H1 (cell line): Measurements from ENCODE around the gene NRSN1. TPM values are rescaled to one million over a fixed set of nuclear protein-coding genes. Genes with fewer than 3 reads are reported as not detected.

ENCODE experiments used
- CTCF ChIA-PET: fragments of 300-600 bp; sonication (Branson Sonifier 250); formaldehyde crosslinking; loops from one replicate; lab custom pipeline; 2021; ENCODE audit not compliant: partially characterized antibody; lab: Charles Lee
- POLR2A ChIA-PET: fragments of 300-600 bp; sonication (Branson Sonifier 250); formaldehyde crosslinking; loops from one replicate; lab custom pipeline; 2021; ENCODE audit warnings: inconsistent platforms; ENCODE audit not compliant: partially characterized antibody; lab: Charles Lee
- DNase-seq, 2 experiments: peaks; one replicate each; pipeline versions ENCODE4 v3.0.0 to v3.0.0-alpha.2; 2010 to 2022; ENCODE audit warnings: low spot score in 2 of 2, low read depth in 1 of 2, mixed read lengths in 1 of 2
- FAIRE-seq: peaks from 2 replicates; lab custom pipeline; 2011; peaks lifted over from hg19 to GRCh38; lab: Jason Lieb, UNC
- H2AFZ ChIP-seq: 2 replicates; pipeline ENCODE4 v1.8.1; 2012; ENCODE audit warnings: low read length, inconsistent platforms
- H2AK5ac ChIP-seq: 2 replicates; pipeline ENCODE4 v1.6.1; 2013; ENCODE audit warnings: low read depth, low read length
- H2BK120ac ChIP-seq: replicated peaks from 2 replicates; pipeline ENCODE3; 2013; ENCODE audit warnings: low read depth, low read length, inconsistent platforms
- H2BK12ac ChIP-seq: 2 replicates; pipeline ENCODE4 v1.6.1; 2013; ENCODE audit warnings: low read depth, low read length
- H2BK15ac ChIP-seq: 2 replicates; pipeline ENCODE4 v1.6.1; 2013; ENCODE audit warnings: low read length
- H2BK20ac ChIP-seq: 2 replicates; pipeline ENCODE4 v1.6.1; 2013; ENCODE audit warnings: low read length
- H2BK5ac ChIP-seq: 2 replicates; pipeline ENCODE4 v1.6.1; 2013; ENCODE audit warnings: low read depth, low read length
- H3K14ac ChIP-seq: 2 replicates; pipeline ENCODE4 v1.6.1; 2013; ENCODE audit warnings: inconsistent platforms; ENCODE audit not compliant: insufficient read length
- H3K18ac ChIP-seq: 2 replicates; pipeline ENCODE4 v1.6.1; 2013; ENCODE audit warnings: low read length; ENCODE audit errors: extremely low read depth
- H3K23ac ChIP-seq: 2 replicates; pipeline ENCODE4 v1.6.1; 2013; ENCODE audit warnings: inconsistent platforms; ENCODE audit not compliant: insufficient read length
- H3K23me2 ChIP-seq: 2 replicates; pipeline ENCODE4 v1.6.1; 2013; ENCODE audit warnings: low read depth, low read length
- H3K27ac ChIP-seq: 2 replicates; pipeline ENCODE4 v1.6.1; 2011; ENCODE audit warnings: low read depth, low read length, inconsistent platforms
- H3K27me3 ChIP-seq, 4 experiments: replicated peaks in 1 of 4; 1 replicate in 1 of 4; 2 replicates in 3 of 4; pipeline versions ENCODE4 v1.6.1 to v1.8.1; 2011 to 2013; ENCODE audit warnings: low read length in 3 of 4, mild to moderate bottlenecking in 3 of 4, inconsistent platforms in 2 of 4, mixed read lengths in 2 of 4, moderate library complexity in 1 of 4; ENCODE audit not compliant: control insufficient read depth in 3 of 4, insufficient read depth in 3 of 4; ENCODE audit errors: extremely low read depth in 1 of 4
- H3K36me3 ChIP-seq, 4 experiments: 2 replicates each; pipeline versions ENCODE4 v1.6.1 to v1.8.1; 2011 to 2013; ENCODE audit warnings: mild to moderate bottlenecking in 4 of 4, low read length in 3 of 4, moderate library complexity in 2 of 4, control low read depth in 1 of 4, inconsistent platforms in 1 of 4; ENCODE audit not compliant: insufficient read depth in 4 of 4, control insufficient read depth in 2 of 4
- H3K4ac ChIP-seq: replicated peaks from 2 replicates; pipeline ENCODE3; 2013; ENCODE audit warnings: low read length, low read depth, mixed read lengths, inconsistent platforms; ENCODE audit not compliant: insufficient read length
- H3K4me1 ChIP-seq, 4 experiments: replicated peaks in 1 of 4; 1 replicate in 1 of 4; 2 replicates in 3 of 4; pipeline versions ENCODE4 v1.6.1 to v1.8.1; 2011 to 2013; ENCODE audit warnings: low read length in 3 of 4, inconsistent platforms in 2 of 4, mixed read lengths in 1 of 4; ENCODE audit not compliant: insufficient read depth in 4 of 4, control insufficient read depth in 3 of 4
- H3K4me2 ChIP-seq, 2 experiments: 2 replicates each; pipeline versions ENCODE4 v1.6.1 to v1.8.1; 2011 to 2013; ENCODE audit warnings: low read depth in 2 of 2, low read length in 2 of 2, control low read depth in 1 of 2, inconsistent platforms in 1 of 2, mild to moderate bottlenecking in 1 of 2; ENCODE audit not compliant: insufficient read depth in 1 of 2
- H3K4me3 ChIP-seq, 4 experiments: fragments of 200-600, 300-600 bp in 1 of 4; sonication (generic), shearing (Covaris generic), sonication (Bioruptor Twin) in 1 of 4; 2 replicates each; pipeline versions ENCODE4 v1.5.1 to v1.8.1; 2011 to 2016; ENCODE audit warnings: low read length in 4 of 4, low read depth in 3 of 4, control low read depth in 2 of 4, inconsistent platforms in 2 of 4, mild to moderate bottlenecking in 2 of 4, mixed read lengths in 1 of 4, moderate library complexity in 1 of 4; ENCODE audit not compliant: insufficient read depth in 2 of 4; ENCODE audit errors: extremely low read depth in 1 of 4
- H3K56ac ChIP-seq: replicated peaks from 2 replicates; pipeline ENCODE3; 2013; ENCODE audit warnings: low read depth, mild to moderate bottlenecking, mixed read lengths, low read length, inconsistent platforms; ENCODE audit not compliant: insufficient read length
- H3K79me1 ChIP-seq: 2 replicates; pipeline ENCODE4 v1.6.1; 2013; ENCODE audit warnings: low read depth, low read length, control low read depth
- H3K79me2 ChIP-seq, 2 experiments: 2 replicates each; pipeline versions ENCODE4 v1.6.1 to v1.8.1; 2012 to 2013; ENCODE audit warnings: low read length in 2 of 2, mild to moderate bottlenecking in 2 of 2, inconsistent platforms in 1 of 2; ENCODE audit not compliant: insufficient read depth in 2 of 2, control insufficient read depth in 1 of 2
- H3K9ac ChIP-seq, 4 experiments: replicated peaks in 1 of 4; 1 replicate in 1 of 4; 2 replicates in 3 of 4; pipeline versions ENCODE4 v1.6.1 to v1.8.1; 2011 to 2013; ENCODE audit warnings: low read depth in 3 of 4, low read length in 3 of 4, control low read depth in 2 of 4, mild to moderate bottlenecking in 2 of 4, moderate library complexity in 2 of 4, inconsistent platforms in 1 of 4; ENCODE audit errors: extremely low read depth in 1 of 4
- H3K9me3 ChIP-seq, 2 experiments: 2 replicates each; pipeline versions ENCODE4 v1.6.1 to v1.8.1; 2012 to 2013; ENCODE audit warnings: mild to moderate bottlenecking in 2 of 2, moderate library complexity in 2 of 2, control low read depth in 1 of 2, inconsistent platforms in 1 of 2, low read depth in 1 of 2, low read length in 1 of 2, mixed read lengths in 1 of 2; ENCODE audit not compliant: insufficient read depth in 2 of 2
- H4K20me1 ChIP-seq, 2 experiments: replicated peaks in 1 of 2; 2 replicates each; pipeline versions ENCODE3 to v1.8.1; 2011 to 2013; ENCODE audit warnings: inconsistent platforms in 2 of 2, low read length in 2 of 2, mild to moderate bottlenecking in 1 of 2; ENCODE audit not compliant: insufficient read depth in 2 of 2, control insufficient read depth in 1 of 2
- H4K5ac ChIP-seq: 2 replicates; pipeline ENCODE4 v1.6.1; 2013; ENCODE audit warnings: low read length, low read depth, mixed read lengths, inconsistent platforms; ENCODE audit not compliant: insufficient read length
- H4K8ac ChIP-seq: 2 replicates; pipeline ENCODE4 v1.8.0; 2013; ENCODE audit warnings: mild to moderate bottlenecking, moderate library complexity, low read length, inconsistent platforms; ENCODE audit not compliant: insufficient read depth; ENCODE audit errors: extremely low read depth
- H4K91ac ChIP-seq: replicated peaks from 2 replicates; pipeline ENCODE3; 2013; ENCODE audit warnings: low read length, mixed read lengths, inconsistent platforms; ENCODE audit not compliant: insufficient read length
- ASH2L ChIP-seq: fragments of 200-600, 300-600 bp; sonication (generic); IDR thresholded peaks from one replicate; pipeline ENCODE4 v1.7.1; 2017; ENCODE audit warnings: low read length
- BACH1 ChIP-seq: IDR thresholded peaks from 2 replicates; pipeline ENCODE4 v1.6.1; 2012; ENCODE audit warnings: low read length, improper control_type of control experiment
- BRCA1 ChIP-seq: IDR thresholded peaks from 2 replicates; pipeline ENCODE4 v1.6.1; 2012; ENCODE audit warnings: low read depth, low read length, improper control_type of control experiment
- CEBPB ChIP-seq: IDR thresholded peaks from 2 replicates; pipeline ENCODE4 v1.6.1; 2012; ENCODE audit warnings: low read depth, low read length
- CHD2 ChIP-seq: IDR thresholded peaks from 2 replicates; pipeline ENCODE4 v1.6.1; 2012; ENCODE audit warnings: low read length, improper control_type of control experiment
- CTBP2 ChIP-seq: IDR thresholded peaks from 2 replicates; pipeline ENCODE4 v1.7.0; 2011; ENCODE audit warnings: borderline replicate concordance, mild to moderate bottlenecking, moderate library complexity, mixed read lengths, low read length; ENCODE audit not compliant: insufficient read depth, insufficient read length
- EZH2 ChIP-seq: fragments of 200-600 bp; sonication (generic); IDR thresholded peaks from 2 replicates; pipeline ENCODE4 v1.7.1; 2012; ENCODE audit warnings: low read depth, mild to moderate bottlenecking, moderate library complexity, low read length, inconsistent platforms; ENCODE audit not compliant: severe bottlenecking
- FOSL1 ChIP-seq: IDR thresholded peaks from 2 replicates; pipeline ENCODE4 v1.6.1; 2011; ENCODE audit warnings: mild to moderate bottlenecking, low read depth, low read length, moderate library complexity; ENCODE audit not compliant: insufficient read depth
- GTF2F1 ChIP-seq: IDR thresholded peaks from 2 replicates; pipeline ENCODE4 v1.6.1; 2012; ENCODE audit warnings: low read depth, low read length, improper control_type of control experiment, borderline replicate concordance
- HDAC6 ChIP-seq: IDR thresholded peaks from one replicate; pipeline ENCODE4 v1.7.1; 2012; ENCODE audit warnings: low read depth, mild to moderate bottlenecking, inconsistent platforms, low read length, moderate library complexity
- JUND ChIP-seq: IDR thresholded peaks from 2 replicates; pipeline ENCODE4 v1.6.1; 2011; ENCODE audit warnings: mild to moderate bottlenecking, improper control_type of control experiment, low read length
- RFX5 ChIP-seq: IDR thresholded peaks from 2 replicates; pipeline ENCODE4 v1.6.1; 2011; ENCODE audit warnings: low read depth, low read length, improper control_type of control experiment, borderline replicate concordance
- RNF2 ChIP-seq: fragments of 200-900, 300-1000 bp; sonication (generic); IDR thresholded peaks from 2 replicates; pipeline ENCODE4 v1.7.1; 2016; ENCODE audit warnings: borderline replicate concordance, low read depth, mild to moderate bottlenecking, antibody characterized with exemption, low read length; ENCODE audit not compliant: poor library complexity, severe bottlenecking; ENCODE audit errors: missing control alignments
- RXRA ChIP-seq: IDR thresholded peaks from 2 replicates; pipeline ENCODE4 v1.6.1; 2011; ENCODE audit warnings: low read depth, mild to moderate bottlenecking, low read length, moderate library complexity; ENCODE audit not compliant: insufficient read depth
- SIRT6 ChIP-seq: IDR thresholded peaks from one replicate; pipeline ENCODE4 v1.7.1; 2012; ENCODE audit warnings: low read length, inconsistent platforms
- YY1 ChIP-seq: IDR thresholded peaks from 2 replicates; pipeline ENCODE4 v1.6.1; 2011; ENCODE audit warnings: low read depth, mild to moderate bottlenecking, low read length
- WGBS, 2 experiments: shearing (Covaris generic) in 1 of 2; methylation state at CpG; one replicate each; pipeline versions ENCODE4 v1.1.6 to v1.1.7; 2013 to 2015; ENCODE audit warnings: low lambda C conversion rate in 2 of 2, mixed read lengths in 2 of 2, inconsistent platforms in 1 of 2, low coverage in 1 of 2, missing lambda C conversion rate in 1 of 2; ENCODE audit not compliant: insufficient replicate concordance in 2 of 2, insufficient coverage in 1 of 2, insufficient read length in 1 of 2; ENCODE audit errors: extremely low coverage in 1 of 2, missing lambda C conversion rate in 1 of 2; 5-methylcytosine and 5-hydroxymethylcytosine counted together
- polyA plus RNA-seq, 7 experiments: library from polyadenylated mRNA; depleted of rRNA in 3 of 7; stranded (reverse) in 5 of 7; unstranded in 2 of 7; fragments of >200 nt in 5 of 7; fragments of 200-250 nt in 2 of 7; gene quantifications; 1 replicate in 5 of 7; 2 replicates in 1 of 7; 4 replicates in 1 of 7; pipeline versions ENCODE4 v1.2.1 to v1.2.3, GENCODE V29; 2011 to 2013; ENCODE audit warnings: missing spikeins in 2 of 7, mixed read lengths in 2 of 7
- total RNA-seq: library from RNA; stranded (reverse); fragmentation: NEBNext Ultra II Directional; extraction: Animal tissue kit (Norgen Biotek cat#: 25700); gene quantifications from 2 replicates; pipeline ENCODE4 v1.2.1, GENCODE V29; 2021

Gene NRSN1
- total and polyA plus RNA-seq, 2 of the 8 experiments (the other 6 are each of a cell fraction or from before 2014, with no cell fraction given) = 0.15 to 0.78 TPM

DNA sequence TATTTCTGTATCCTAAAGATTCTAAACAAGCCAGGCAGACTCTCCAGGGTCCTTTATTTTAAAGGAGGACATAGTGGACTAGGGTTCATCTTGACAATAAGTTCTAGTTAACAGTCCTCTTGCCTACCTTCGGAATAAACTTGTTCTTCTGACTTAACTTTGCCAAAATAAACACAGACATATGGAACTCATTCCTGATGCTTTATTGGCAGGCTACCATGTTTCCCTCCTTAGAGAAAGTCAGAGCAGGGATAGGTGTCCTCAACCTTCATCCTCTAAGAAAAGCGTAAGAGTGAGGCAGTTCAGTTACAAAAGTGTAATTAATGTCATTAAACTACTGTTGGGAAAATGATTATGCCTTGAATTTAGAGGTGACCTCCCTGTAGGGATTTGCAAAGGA is 46.9 kb upstream of the NRSN1 start:
- Histone ChIP-seq H3K23me2 (no peaks in the 10 kb centered on the region), H4K20me1 (no peaks in the 10 kb centered on the region), H3K9ac (no peak overlapping the region), H2BK20ac (no peak overlapping the region), H3K27me3 (no peaks in the 10 kb centered on the region), H3K14ac (no peak overlapping the region), H3K4me3 (no peak overlapping the region), H2BK12ac (no peak overlapping the region), H2AK5ac (no peak overlapping the region), H2BK120ac (no peak overlapping the region), H2BK15ac (no peak overlapping the region), H3K23ac (no peak overlapping the region), H3K27ac (no peak overlapping the region), H3K4ac (no peak overlapping the region), H3K56ac (no peak overlapping the region), H4K8ac (no peak overlapping the region), H2BK5ac (no peak overlapping the region), H3K18ac (no peak overlapping the region), H3K79me2 (no peaks in the 10 kb centered on the region), H3K4me2 (no peak overlapping the region), H3K4me1 (no peaks in the 10 kb centered on the region), H3K36me3 (no peaks in the 10 kb centered on the region), H2AFZ (no peak overlapping the region), H3K79me1 (no peaks in the 10 kb centered on the region), H4K91ac (no peak overlapping the region), H3K9me3 (peaks cover 12 to 13% of the 10 kb centered on the region in 2 experiments), H4K5ac (no peak overlapping the region)
- CTCF ChIA-PET = no interaction called here
- POLR2A ChIA-PET = no interaction called here
- DNase-seq (no peak), FAIRE-seq (no peak)
- 85% methylated on average over 2 of the region's 2 CpGs; no CpG with 5 or more reads in 1 of the 2 experiments for WGBS, 2 experiments
- TF ChIP-seq EZH2 (no peak), BRCA1 (no peak), BACH1 (no peak), FOSL1 (no peak), CEBPB (no peak), RXRA (no peak), RNF2 (no peak), HDAC6 (no peak), RFX5 (no peak), ASH2L (no peak), CHD2 (no peak), YY1 (no peak), JUND (no peak), CTBP2 (no peak), GTF2F1 (no peak), SIRT6 (no peak)
